GM10248 (cell line): ENCODE measurements around the gene KCNQ4.
A peak's percentile ranks its signal among the peaks of the same experiment; 100 is the strongest.

ENCODE experiments used
- CTCF ChIA-PET: fragments of 300-600 bp; sonication (Branson Sonifier 250); formaldehyde crosslinking; extraction: SDS; loops from one replicate; lab custom pipeline; 2021; ENCODE audit warnings: antibody characterized with exemption; lab: Yijun Ruan, JAX
- POLR2A ChIA-PET: fragments of 350-650 bp; sonication (Branson Sonifier 250); formaldehyde crosslinking; extraction: SDS; loops from one replicate; lab custom pipeline; 2020; ENCODE audit warnings: antibody characterized with exemption; lab: Yijun Ruan, JAX
- DNase-seq: peaks from one replicate; pipeline ENCODE4 v3.0.0; 2012; ENCODE audit errors: extremely low spot score
- CTCF ChIP-seq: IDR thresholded peaks from 2 replicates; pipeline ENCODE4 v1.5.1; 2012; ENCODE audit warnings: mild to moderate bottlenecking, low read depth; ENCODE audit errors: extremely low read depth, missing control alignments, control extremely low read depth

The KCNQ4 gene

DNA sequence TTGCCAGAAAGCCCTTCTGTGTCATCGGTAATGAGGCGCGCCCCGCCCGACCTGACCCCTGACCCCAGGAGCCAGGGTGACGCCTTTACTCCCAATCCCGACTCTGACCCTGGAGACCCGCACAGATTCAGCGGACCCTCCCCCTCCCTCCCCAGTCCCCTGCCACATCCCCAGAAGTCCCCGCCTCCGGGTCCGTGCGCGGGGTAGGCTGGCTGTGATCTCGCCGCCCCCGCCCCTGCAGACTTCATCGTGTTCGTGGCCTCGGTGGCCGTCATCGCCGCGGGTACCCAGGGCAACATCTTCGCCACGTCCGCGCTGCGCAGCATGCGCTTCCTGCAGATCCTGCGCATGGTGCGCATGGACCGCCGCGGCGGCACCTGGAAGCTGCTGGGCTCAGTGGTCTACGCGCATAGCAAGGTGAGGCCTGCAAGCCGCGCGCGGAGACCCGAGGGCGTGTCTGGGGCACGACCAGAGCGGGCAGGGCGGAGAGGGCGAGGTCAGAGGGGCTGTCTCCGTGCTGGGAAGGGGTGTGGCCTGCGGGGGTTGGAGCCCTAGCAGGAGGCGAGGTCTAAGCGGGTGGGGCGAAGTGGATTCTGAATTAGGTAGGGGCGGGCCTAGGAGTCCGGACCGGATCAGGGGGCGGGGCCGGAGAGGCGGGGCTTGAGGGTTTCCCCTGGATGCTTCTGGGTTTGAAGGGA is 34.8 kb downstream of the KCNQ4 start:
- peak; percentile 90 for DNase-seq
- ChIA-PET POLR2A (no interaction called here), CTCF (interaction anchor here (0.7 kb wide), 1 partner anchor 44 kb away, joined by 3 read pairs; no protein-coding TSS in a partner anchor)
- no peak for TF ChIP-seq CTCF

- CTCF ChIA-PET, result no interaction called here
- POLR2A ChIA-PET, result no interaction called here
Measured at GRCh38 chr1:40819101-40819500, 35.5 kb downstream of the KCNQ4 start.

DNA sequence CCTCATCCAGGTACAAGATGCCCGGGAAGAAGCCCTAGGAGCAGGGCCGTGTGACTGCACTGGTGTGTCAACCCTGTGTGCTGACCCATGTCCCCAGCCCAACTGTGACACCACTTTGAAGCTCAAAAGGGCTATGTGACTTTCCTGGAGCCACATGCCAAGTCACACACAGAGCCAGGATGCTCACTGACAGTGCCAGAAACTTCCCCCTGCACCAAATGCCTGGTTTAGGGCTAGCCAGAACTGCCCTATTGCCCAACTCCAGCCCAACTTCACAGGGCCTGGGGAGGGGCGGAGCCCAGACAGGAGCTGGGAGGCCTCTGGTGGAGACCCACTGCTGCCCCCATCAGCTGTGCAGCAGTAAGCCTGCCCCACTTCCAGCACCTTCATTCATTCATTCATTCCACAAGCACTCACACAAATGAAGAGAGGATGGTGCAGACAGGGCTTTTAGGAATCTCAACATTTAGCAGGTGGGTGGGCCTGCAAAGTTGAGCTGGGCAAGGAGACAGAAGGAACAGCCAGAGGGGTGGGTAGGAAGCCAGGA is 36.7 kb downstream of the KCNQ4 start:
- ChIA-PET POLR2A (no interaction called here), CTCF (interaction anchor here (0.9 to 1.7 kb wide), 2 partner anchors 12 to 30 kb away, joined by 3 to 7 read pairs; no protein-coding TSS in a partner anchor)
- DNase-seq, result no peak
- no peak for TF ChIP-seq CTCF

More at GRCh38 chr1:40819101-40819500, 35.5 kb downstream of the KCNQ4 start:
- no peak for TF ChIP-seq CTCF
- no peak for DNase-seq

GRCh38 chr1:40820911-40821693 is 37.5 kb downstream of the KCNQ4 start:
- ChIA-PET POLR2A (no interaction called here), CTCF (interaction anchor here (0.9 to 1.7 kb wide), 5 partner anchors 11 to 47 kb away, joined by 3 to 7 read pairs (median 3); no protein-coding TSS in a partner anchor)
- no peak for DNase-seq
- no peak for TF ChIP-seq CTCF

- DNase-seq, result no peak
- no peak for TF ChIP-seq CTCF
- POLR2A ChIA-PET, result no interaction called here
- CTCF ChIA-PET, result interaction anchor here (1.0 kb wide), 1 partner anchor 39 kb away, joined by 3 read pairs; the partner anchor contains the start of gene CITED4
Measured at GRCh38 chr1:40822890-40823289, 39.3 kb downstream of the KCNQ4 start.

- ChIA-PET POLR2A (no interaction called here), CTCF (interaction anchor here (1.0 kb wide), 1 partner anchor 39 kb away, joined by 3 read pairs; the partner anchor contains the start of gene CITED4)
- no peak for TF ChIP-seq CTCF
- no peak for DNase-seq
Measured at GRCh38 chr1:40823345-40823744, 39.8 kb downstream of the KCNQ4 start.
